GM18505 (cell line): ENCODE results near the gene TFPI.

Experiments
- ATAC-seq: cut with Tn5 transposase; IDR thresholded peaks from one replicate; pipeline ENCODE4 v1.9.1; 2021; ENCODE audit not compliant: unreplicated experiment
- POLR2A ChIP-seq: IDR thresholded peaks from 4 replicates; pipeline ENCODE4 v1.6.1; 2011; ENCODE audit warnings: borderline replicate concordance; ENCODE audit not compliant: insufficient read depth, insufficient read length; ENCODE audit errors: extremely low read depth

Gene TFPI

DNA sequence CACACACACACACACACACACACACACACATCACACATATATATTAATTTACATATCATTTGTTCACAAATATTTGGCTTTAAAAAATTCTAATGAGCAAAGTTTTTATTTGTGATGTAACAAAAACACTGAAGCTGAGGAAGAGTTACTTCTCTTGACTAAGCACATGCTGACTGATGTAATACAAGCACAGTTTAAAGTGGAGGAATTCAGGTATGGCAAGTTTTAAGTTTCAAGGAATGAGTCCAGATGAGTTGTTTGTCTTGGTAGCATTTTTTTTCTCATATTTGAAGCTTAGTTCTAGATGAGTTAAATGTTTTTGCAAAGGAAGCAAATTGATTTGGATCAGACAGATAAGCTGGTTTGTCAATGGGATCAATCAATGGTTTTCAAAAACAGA is 86.0 kb downstream of the TFPI start:
- TF ChIP-seq POLR2A = no peak
- ATAC-seq = no peak

DNA sequence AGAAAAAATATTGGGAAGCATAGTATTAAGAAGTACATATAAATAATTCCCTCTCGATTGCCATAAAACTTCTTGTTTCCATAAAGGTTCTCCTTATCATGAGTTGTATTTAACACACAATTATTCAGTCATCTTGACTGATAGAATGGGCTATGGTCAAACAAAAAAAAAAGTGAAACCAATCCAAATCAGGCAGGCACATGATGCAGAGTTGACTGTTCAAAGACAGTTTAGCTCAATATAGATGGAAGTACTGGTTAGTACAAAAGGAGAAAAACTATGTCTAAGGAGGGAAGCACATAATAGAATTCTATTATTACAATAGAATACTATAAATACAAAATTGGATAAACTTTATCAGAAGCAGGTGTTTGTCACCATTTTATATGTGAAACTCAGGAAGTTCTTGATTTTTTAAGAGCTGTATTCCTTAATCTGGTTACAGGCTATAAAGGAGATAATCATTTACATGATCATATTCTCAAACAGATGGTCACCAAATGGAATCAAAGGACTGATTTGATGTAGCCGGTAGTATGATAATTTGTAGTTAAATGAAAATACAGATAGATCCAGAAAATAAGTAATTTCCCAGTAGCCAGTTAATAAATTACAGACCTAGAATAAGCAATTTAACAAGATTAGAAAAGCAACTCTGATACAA is 88.0 kb downstream of the TFPI start:
- TF ChIP-seq POLR2A = no peak
- ATAC-seq = peak; percentile 51

- no peak for TF ChIP-seq POLR2A
- no peak for ATAC-seq
Observed at GRCh38 chr2:187462839-187463238, 91.4 kb downstream of the TFPI start.

DNA sequence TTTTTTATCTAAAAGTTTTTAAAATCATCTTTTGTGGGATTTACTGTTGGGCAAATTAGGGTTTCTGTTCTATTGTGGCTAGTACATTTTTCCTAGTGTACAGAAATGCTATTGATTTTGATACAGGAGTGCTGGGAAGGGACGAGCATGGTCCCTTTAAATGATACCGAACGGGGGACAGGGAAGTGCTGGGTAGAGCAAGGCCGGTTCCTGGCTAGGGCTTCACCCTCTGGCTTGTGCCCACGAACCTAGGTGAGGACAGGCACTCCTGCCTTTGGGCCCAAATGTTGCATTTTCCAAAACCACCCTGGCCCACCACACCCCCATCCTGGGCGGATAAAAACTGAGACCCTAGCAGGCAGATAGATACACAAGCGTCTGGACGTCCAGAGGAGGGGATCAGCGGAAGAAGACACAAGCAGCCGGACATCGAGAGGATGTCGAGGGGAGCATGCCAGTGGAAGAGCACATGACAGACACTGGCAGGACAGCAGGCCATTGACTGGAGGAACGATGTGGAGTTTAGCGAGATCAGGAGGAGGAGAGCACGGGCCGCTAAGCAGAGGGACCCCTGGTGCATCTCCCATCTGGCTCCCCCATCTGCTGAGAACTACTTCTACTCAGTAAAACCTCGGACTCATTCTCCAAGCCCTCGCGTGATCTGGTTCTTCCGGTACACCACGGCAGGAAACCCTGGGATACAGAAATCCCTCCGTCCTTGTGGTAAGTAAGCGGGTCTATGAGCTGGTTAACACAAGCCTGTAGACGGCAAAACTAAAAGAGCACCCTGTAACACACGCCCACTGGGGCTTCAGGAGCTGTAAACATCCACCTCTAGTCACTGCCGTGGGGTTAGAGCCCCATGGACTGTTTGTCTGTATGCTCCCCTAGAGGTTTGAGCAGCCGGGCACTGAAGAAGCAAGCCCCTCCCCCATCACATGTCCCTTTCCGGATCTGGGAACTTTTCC is 92.7 kb downstream of the TFPI start:
- TF ChIP-seq POLR2A = no peak
- ATAC-seq = no peak

GRCh38 chr2:187459256-187459655 is 95.0 kb downstream of the TFPI start:
- no peak for TF ChIP-seq POLR2A
- ATAC-seq = no peak

- ATAC-seq = no peak
- TF ChIP-seq POLR2A = no peak
Observed at GRCh38 chr2:187453078-187453641, 101.1 kb downstream of the TFPI start.

GRCh38 chr2:187451510-187451909 is 102.7 kb downstream of the TFPI start:
- no peak for TF ChIP-seq POLR2A
- ATAC-seq = no peak

DNA sequence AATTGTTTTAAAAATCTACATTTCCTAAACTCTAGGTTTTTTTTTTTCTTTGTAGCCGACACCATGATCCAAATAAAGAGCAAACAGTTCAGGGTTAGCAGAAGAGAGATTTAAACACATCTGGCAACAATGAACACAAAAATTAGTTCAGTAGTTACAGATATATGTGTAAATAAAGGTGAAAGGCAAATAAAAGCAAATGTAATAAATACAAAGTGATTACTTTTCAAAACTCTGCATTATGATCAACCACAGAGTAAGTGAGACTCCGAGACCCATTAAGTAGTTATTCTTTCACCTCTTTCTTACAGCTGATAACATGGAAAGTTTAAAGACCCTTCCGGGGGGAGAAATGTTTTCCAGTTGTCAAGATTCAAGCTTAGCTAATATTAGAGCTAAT is 106.9 kb downstream of the TFPI start:
- no peak for ATAC-seq
- no peak for TF ChIP-seq POLR2A

GRCh38 chr2:187446711-187447110 is 107.5 kb downstream of the TFPI start:
- ATAC-seq = no peak
- TF ChIP-seq POLR2A = no peak

- TF ChIP-seq POLR2A = no peak
- ATAC-seq = no peak
Observed at GRCh38 chr2:187445051-187445450, 109.2 kb downstream of the TFPI start.

DNA sequence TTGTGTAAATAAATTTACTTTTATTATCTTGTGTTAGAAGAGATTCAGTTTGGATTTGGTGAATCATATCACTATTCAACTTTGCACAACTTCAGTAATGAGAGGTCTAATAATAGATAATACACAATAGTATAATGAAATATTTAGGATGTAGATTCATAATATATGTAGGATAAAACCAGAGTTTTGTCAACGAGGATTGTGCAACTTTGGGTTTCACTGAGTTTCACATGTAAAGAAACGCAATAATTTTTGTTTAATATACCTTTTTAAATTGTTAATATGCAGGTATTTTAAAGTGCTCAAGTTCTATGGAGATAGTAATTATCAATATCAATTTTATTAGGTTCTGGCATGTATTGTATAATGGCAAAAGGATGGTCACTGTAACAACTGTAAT is 111.5 kb downstream of the TFPI start:
- no peak for TF ChIP-seq POLR2A
- no peak for ATAC-seq

GRCh38 chr2:187442378-187442777 is 111.9 kb downstream of the TFPI start:
- TF ChIP-seq POLR2A = no peak
- ATAC-seq = no peak

GRCh38 chr2:187440101-187440675 is 114.0 kb downstream of the TFPI start:
- no peak for ATAC-seq
- TF ChIP-seq POLR2A = no peak

GRCh38 chr2:187438455-187438854 is 115.8 kb downstream of the TFPI start:
- ATAC-seq = no peak
- no peak for TF ChIP-seq POLR2A

DNA sequence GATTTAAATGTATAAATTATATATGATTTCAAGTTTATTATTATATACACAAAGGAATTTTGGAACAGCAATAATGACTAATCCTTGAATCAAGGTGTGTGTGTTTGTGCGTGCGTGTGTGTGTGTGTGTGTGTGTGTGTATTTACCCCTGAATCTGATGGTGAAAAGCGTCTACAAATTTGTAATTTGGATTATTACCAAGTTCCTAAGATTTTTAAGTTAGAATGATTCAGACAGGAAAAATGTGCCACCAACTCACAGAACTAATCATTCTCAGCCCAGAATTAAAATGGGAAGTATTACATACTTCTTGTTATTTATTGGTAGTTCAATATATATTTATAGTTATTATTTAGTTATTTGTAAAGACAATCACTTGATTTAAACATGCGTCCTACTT is 118.5 kb downstream of the TFPI start:
- TF ChIP-seq POLR2A = no peak
- ATAC-seq = no peak
